ENCODE results near the gene SHISA7. TPM values are rescaled to one million over a fixed set of nuclear protein-coding genes. Genes with fewer than 3 reads are reported as not detected.

The SHISA7 gene
- total RNA-seq, 2 donors from 2014 or later = not detected

DNA sequence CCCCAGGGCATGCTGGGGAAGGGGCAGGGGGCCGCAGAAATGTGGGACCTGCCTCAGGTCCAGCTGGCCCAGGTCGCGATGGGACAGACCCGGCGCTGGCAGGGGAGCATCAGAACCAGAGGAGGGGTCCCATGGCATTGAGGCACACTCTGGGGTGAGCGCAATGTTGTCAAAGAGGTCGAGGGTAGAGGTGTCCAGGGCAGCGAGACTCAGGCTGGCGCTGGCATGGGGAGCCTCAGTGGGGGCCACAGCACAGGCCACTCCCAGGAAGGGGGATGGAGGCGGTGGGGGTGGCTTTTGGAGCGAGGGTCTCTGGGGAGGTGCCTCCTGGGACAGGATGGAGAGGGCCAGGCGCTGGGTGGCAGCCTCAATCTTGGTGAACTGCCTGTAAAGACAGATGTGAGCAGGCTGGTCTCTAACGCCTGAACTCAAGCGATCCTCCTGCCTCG lies 20.5 kb upstream of the SHISA7 start:
- DNase-seq (ENCODE audit: low spot score) (no peak), ATAC-seq (ENCODE audit: insufficient number of reproducible peaks, low FRiP score, low read depth) (no peak)
- Histone ChIP-seq H3K4me1 (ENCODE audit: control insufficient read depth in 1 of 2, low read depth in 2 of 2) (peaks cover 4 to 31% of the 10 kb centered on the region in 2 donors), H3K27ac (no peak overlapping the region), H3K4me3 (no peak overlapping the region), H3K27me3 (replicated peaks; ENCODE audit: insufficient read depth) (no peaks in the 10 kb centered on the region), H3K9me3 (no peaks in the 10 kb centered on the region), H3K36me3 (no peaks in the 10 kb centered on the region)
- TF ChIP-seq, protein P1, sequence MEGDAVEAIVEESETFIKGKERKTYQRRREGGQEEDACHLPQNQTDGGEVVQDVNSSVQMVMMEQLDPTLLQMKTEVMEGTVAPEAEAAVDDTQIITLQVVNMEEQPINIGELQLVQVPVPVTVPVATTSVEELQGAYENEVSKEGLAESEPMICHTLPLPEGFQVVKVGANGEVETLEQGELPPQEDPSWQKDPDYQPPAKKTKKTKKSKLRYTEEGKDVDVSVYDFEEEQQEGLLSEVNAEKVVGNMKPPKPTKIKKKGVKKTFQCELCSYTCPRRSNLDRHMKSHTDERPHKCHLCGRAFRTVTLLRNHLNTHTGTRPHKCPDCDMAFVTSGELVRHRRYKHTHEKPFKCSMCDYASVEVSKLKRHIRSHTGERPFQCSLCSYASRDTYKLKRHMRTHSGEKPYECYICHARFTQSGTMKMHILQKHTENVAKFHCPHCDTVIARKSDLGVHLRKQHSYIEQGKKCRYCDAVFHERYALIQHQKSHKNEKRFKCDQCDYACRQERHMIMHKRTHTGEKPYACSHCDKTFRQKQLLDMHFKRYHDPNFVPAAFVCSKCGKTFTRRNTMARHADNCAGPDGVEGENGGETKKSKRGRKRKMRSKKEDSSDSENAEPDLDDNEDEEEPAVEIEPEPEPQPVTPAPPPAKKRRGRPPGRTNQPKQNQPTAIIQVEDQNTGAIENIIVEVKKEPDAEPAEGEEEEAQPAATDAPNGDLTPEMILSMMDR (IDR thresholded peaks at IDR 0.05) = no peak

DNA sequence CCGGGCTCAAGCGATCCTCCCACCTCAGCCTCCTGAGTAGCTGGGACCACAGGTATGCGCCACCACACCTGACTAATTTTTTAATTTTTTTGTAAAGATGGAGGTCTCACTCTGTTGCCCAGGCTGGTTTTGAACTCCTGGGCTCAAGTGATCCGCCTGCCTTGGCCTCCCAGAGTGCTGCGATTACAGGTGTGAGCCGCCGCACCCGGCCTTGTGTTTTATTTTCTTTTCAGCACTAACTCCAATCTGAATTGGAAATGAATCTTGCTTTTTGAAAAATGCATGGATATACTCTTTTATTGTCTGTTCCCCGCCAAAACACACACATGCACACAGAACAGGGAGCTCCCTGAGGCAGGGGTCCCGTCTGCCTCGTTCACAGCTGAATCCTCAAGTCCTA lies 19.6 kb upstream of the SHISA7 start:
- Histone ChIP-seq H3K4me1 (ENCODE audit: control insufficient read depth in 1 of 2, low read depth in 2 of 2) (peaks cover 4 to 27% of the 10 kb centered on the region in 2 donors), H3K9me3 (no peaks in the 10 kb centered on the region), H3K4me3 (no peak overlapping the region), H3K36me3 (no peaks in the 10 kb centered on the region), H3K27ac (no peak overlapping the region), H3K27me3 (replicated peaks; ENCODE audit: insufficient read depth) (no peaks in the 10 kb centered on the region)
- ATAC-seq (ENCODE audit: insufficient number of reproducible peaks, low FRiP score, low read depth) = no peak
- DNase-seq (ENCODE audit: low spot score) = no peak
- TF ChIP-seq, protein P1 (IDR thresholded peaks at IDR 0.05) = no peak

DNA sequence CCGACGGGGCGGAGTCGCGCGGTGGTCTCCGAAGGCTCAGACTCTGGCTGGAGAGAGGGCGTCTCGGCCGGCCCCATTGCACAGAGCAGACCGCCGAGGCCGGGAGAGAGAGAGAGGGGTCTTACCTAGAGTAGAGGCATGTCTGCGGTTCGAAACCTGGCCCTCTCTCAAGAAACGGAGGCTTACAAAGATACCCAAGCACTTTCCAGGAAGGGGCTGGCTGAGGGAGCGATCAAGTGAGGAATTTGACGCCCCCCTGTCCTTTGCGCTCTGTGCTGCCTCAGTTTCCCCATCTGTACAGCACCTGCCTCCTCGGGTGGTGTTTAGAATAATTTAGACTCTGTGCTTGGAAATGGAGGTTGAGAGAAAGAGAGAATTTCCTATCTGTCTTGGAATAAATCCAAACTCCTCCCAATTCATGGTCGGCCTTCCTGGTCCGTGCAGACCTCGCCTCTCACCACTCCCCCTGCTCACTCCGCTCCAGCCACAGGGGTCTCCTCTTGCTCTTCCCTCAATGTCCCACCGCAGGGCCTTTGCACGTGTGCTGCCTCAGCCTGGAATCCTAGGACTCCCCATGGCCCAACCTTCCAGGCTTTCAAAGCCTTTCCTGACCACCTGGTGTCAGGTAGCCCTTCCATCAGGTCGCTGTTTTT lies 19.0 kb upstream of the SHISA7 start:
- peak overlapping the region; percentile 100 for H3K4me3 ChIP-seq
- no peaks in the 10 kb centered on the region for H3K27me3 ChIP-seq (replicated peaks; ENCODE audit: insufficient read depth)
- H3K9me3 ChIP-seq = no peaks in the 10 kb centered on the region
- ATAC-seq (ENCODE audit: insufficient number of reproducible peaks, low FRiP score, low read depth) (no peak), DNase-seq (ENCODE audit: low spot score) (no peak)
- TF ChIP-seq, protein P1 (IDR thresholded peaks at IDR 0.05) = no peak
- peak overlapping the region in 1 of 2 donors; percentile 52 for H3K27ac ChIP-seq
- H3K4me1 ChIP-seq (ENCODE audit: control insufficient read depth in 1 of 2, low read depth in 2 of 2) = peaks cover 4 to 21% of the 10 kb centered on the region in 2 donors
- no peaks in the 10 kb centered on the region for H3K36me3 ChIP-seq

DNA sequence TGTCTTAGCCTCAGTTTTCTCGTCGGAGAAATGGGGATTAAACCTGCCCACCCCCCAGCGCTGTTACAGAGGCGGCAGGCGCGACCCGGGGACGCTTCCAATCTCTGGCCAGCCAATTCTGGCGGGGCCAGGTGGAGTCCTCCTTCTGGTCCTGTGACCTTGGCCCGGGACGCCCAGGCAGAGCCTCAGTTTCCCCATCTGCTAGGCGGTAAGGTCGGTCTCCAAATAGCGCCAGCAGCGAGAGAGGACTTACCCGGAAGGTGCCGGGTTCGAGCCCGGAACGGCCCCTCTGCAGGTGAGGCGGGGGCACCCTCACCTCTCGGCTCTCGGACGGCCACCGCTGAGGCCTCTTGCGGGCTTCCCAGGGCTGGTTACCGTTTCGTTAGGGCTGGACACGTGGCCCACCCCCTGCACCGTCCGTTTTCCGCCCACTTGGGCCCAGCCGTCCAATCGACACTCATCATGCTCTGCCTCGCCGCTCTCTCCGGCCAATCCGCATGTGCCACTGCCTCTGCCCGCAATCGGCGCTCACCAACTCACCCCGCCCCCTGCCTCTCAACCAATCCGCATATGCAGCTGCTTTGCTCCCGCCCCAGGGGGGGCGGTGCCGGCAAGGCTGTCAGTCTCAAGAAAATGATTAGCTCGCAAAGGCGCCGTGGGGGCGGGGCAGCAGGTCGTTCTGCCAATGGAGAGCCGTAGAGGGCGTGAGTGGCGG lies 18.3 kb upstream of the SHISA7 start, which contains the start of gene ISOC2:
Gene ISOC2, minus strand, starts transcription at position 384 of the 715 bp plus-strand sequence. CDS start 5,156 bp downstream, outside the sequence.
- Histone ChIP-seq H3K4me3 (peak within 1 kb of the TSS; percentile 100), H3K27me3 (replicated peaks; ENCODE audit: insufficient read depth) (no peaks in the 10 kb centered on the region), H3K4me1 (ENCODE audit: control insufficient read depth in 1 of 2, low read depth in 2 of 2) (peaks cover 4 to 20% of the 10 kb centered on the region in 2 donors), H3K27ac (peak within 1 kb of the TSS; percentile 77 to 82), H3K9me3 (no peaks in the 10 kb centered on the region), H3K36me3 (no peaks in the 10 kb centered on the region)
- DNase-seq (ENCODE audit: low spot score) (peak; percentile 100), ATAC-seq (ENCODE audit: insufficient number of reproducible peaks, low FRiP score, low read depth) (peak; percentile 85)
- TF ChIP-seq, protein P1 (IDR thresholded peaks at IDR 0.05) = no peak

DNA sequence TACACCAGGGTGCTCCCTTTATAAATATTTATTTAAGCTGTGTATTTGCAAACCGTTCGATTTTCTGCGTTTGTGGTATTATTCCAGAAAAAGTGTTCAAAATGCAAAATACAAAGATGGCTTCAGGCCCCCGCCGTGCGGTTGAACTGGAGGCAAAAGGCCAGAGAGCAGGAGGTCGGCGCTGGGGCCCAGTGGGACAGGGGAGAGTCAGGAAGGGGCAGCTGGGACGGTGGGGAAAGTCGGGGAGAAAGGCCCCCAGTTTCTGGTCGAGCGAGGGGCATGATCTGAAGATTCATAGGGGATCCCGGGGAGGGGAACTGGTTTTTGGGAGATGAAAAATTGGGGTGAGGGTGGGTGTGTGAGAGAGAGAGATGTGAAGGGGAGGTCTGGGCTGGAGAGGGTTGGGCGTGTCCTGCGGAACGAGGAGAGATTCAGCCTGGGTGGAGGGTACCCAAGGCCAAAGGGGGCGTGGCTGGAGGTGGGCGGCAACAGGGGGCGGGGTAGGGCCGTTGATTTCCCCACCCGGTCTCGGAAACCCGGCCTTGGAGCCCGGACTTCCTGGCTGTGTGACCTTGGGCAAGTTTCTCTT lies 17.7 kb upstream of the SHISA7 start:
- TF ChIP-seq, protein P1 (IDR thresholded peaks at IDR 0.05) = no peak
- Histone ChIP-seq H3K36me3 (no peaks in the 10 kb centered on the region), H3K4me3 (peak overlapping the region; percentile 100), H3K27ac (peak overlapping the region; percentile 77 to 82), H3K27me3 (replicated peaks; ENCODE audit: insufficient read depth) (no peaks in the 10 kb centered on the region), H3K4me1 (ENCODE audit: control insufficient read depth in 1 of 2, low read depth in 2 of 2) (peaks cover 4 to 20% of the 10 kb centered on the region in 2 donors), H3K9me3 (no peaks in the 10 kb centered on the region)
- ATAC-seq (ENCODE audit: insufficient number of reproducible peaks, low FRiP score, low read depth) (peak; percentile 24), DNase-seq (ENCODE audit: low spot score) (peak; percentile 42)

Data from thoracic aorta (tissue), 2 donors.